MM.1S (cell line): ENCODE data around the gene ACTG1.

Source experiments
- DNase-seq: peaks from one replicate; pipeline ENCODE4 v3.0.0-alpha.2; 2015
- H2AFZ ChIP-seq: fragments of 300-600 bp; sonication (generic); 2 replicates; pipeline ENCODE4 v1.6.0; 2016; ENCODE audit warnings: antibody characterized with exemption, low read length
- H3F3A ChIP-seq: fragments of 300-600 bp; sonication (generic); 2 replicates; pipeline ENCODE4 v1.6.1; 2016; ENCODE audit warnings: mild to moderate bottlenecking, antibody characterized with exemption, low read length, moderate library complexity, mixed read lengths; ENCODE audit not compliant: insufficient read depth
- H3K27ac ChIP-seq: fragments of 300-600 bp; sonication (generic); 2 replicates; pipeline ENCODE4 v1.5.1; 2016; ENCODE audit warnings: mild to moderate bottlenecking, low read length
- H3K27me3 ChIP-seq: fragments of 300-600 bp; sonication (generic); replicated peaks from 2 replicates; pipeline ENCODE4 v1.6.0; 2016; ENCODE audit warnings: low read length; ENCODE audit not compliant: insufficient read depth
- H3K36me3 ChIP-seq: fragments of 300-600 bp; sonication (generic); replicated peaks from 2 replicates; pipeline ENCODE4 v1.6.1; 2016; ENCODE audit warnings: mild to moderate bottlenecking, low read length, mixed read lengths; ENCODE audit not compliant: insufficient read depth
- H3K4me1 ChIP-seq: fragments of 300-600 bp; sonication (generic); 2 replicates; pipeline ENCODE4 v1.6.1; 2016; ENCODE audit warnings: low read length, mixed read lengths
- H3K4me2 ChIP-seq: fragments of 300-600 bp; sonication (generic); 2 replicates; pipeline ENCODE4 v1.6.0; 2016; ENCODE audit warnings: low read depth, low read length
- H3K4me3 ChIP-seq: fragments of 300-600 bp; sonication (generic); 2 replicates; pipeline ENCODE4 v1.5.1; 2016; ENCODE audit warnings: low read length, mixed read lengths
- H3K79me2 ChIP-seq: fragments of 300-600 bp; sonication (generic); 2 replicates; pipeline ENCODE4 v1.6.1; 2016; ENCODE audit warnings: mixed run types, low read length, mixed read lengths
- H3K9ac ChIP-seq: fragments of 300-600 bp; sonication (generic); 2 replicates; pipeline ENCODE4 v1.6.1; 2016; ENCODE audit warnings: low read length, mixed read lengths
- H3K9me2 ChIP-seq: fragments of 300-600 bp; sonication (generic); replicated peaks from 2 replicates; pipeline ENCODE4 v1.6.1; 2016; ENCODE audit warnings: mild to moderate bottlenecking, low read length, mixed read lengths; ENCODE audit not compliant: insufficient read depth
- H3K9me3 ChIP-seq: fragments of 300-600 bp; sonication (generic); replicated peaks from 2 replicates; pipeline ENCODE4 v1.6.1; 2016; ENCODE audit warnings: mild to moderate bottlenecking, low read length, mixed read lengths; ENCODE audit not compliant: insufficient read depth
- H4K20me1 ChIP-seq: fragments of 300-600 bp; sonication (generic); 2 replicates; pipeline ENCODE4 v1.6.1; 2016; ENCODE audit warnings: mild to moderate bottlenecking, low read length, moderate library complexity, mixed read lengths; ENCODE audit not compliant: insufficient read depth
- CTCF ChIP-seq: fragments of 300-600 bp; sonication (generic); IDR thresholded peaks from 2 replicates; pipeline ENCODE4 v1.5.1; 2016; ENCODE audit warnings: antibody characterized with exemption, low read length, mixed read lengths
- EZH2 ChIP-seq: fragments of 300-600 bp; sonication (generic); optimal IDR thresholded peaks from 2 replicates; pipeline ENCODE3; 2017; ENCODE audit warnings: low read depth, mild to moderate bottlenecking, antibody characterized with exemption, low read length, mixed read lengths
- EZH2phosphoT487 ChIP-seq: fragments of 300-600 bp; sonication (generic); IDR thresholded peaks from 2 replicates; pipeline ENCODE4 v1.6.1; 2018; ENCODE audit warnings: antibody characterized with exemption, low read length

ACTG1 gene

DNA sequence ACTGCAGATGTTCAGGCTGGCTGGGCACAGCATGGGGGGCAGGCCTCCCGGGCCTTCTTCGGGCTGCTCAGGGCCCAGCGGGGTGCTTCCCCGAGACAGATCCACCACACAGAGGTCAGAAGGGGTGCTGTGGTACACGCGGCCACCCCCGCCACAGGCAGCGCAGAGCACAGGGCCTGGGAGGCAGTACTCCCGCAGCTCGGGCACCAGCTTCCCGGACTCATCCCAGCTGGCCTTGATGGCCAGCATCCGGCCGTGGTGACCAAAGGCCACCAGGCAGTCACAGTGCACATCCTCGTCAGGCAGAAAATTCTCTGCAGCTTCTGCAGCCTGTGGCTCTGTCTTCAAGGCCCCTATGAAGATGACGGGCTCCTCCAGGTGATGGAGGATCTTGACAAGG, 37.7 kb upstream of the ACTG1 start:
- no peak overlapping the region for H3K9ac ChIP-seq
- no peak overlapping the region for H3K4me3 ChIP-seq
- H4K20me1 ChIP-seq: no peaks in the 10 kb centered on the region
- H3K27ac ChIP-seq: no peak overlapping the region
- H3K9me3 ChIP-seq: no peaks in the 10 kb centered on the region
- DNase-seq: no peak
- no peak overlapping the region for H2AFZ ChIP-seq
- no peaks in the 10 kb centered on the region for H3K9me2 ChIP-seq
- H3K4me2 ChIP-seq: no peak overlapping the region
- H3K4me1 ChIP-seq: peaks cover 16% of the 10 kb centered on the region; the same call in 1 of the 2 replicates
- no peaks in the 10 kb centered on the region for H3K36me3 ChIP-seq
- H3F3A ChIP-seq: peaks cover 22% of the 10 kb centered on the region
- no peaks in the 10 kb centered on the region for H3K27me3 ChIP-seq
- TF ChIP-seq EZH2phosphoT487 (no peak), CTCF (no peak), EZH2 (no peak)
- peaks cover 27% of the 10 kb centered on the region for H3K79me2 ChIP-seq

- H3K27ac ChIP-seq: no peak overlapping the region
- no peak overlapping the region for H3K9ac ChIP-seq
- H3K79me2 ChIP-seq: peaks cover 27% of the 10 kb centered on the region
- no peak overlapping the region for H2AFZ ChIP-seq
- H3K4me2 ChIP-seq: no peak overlapping the region
- DNase-seq: no peak
- no peaks in the 10 kb centered on the region for H3K27me3 ChIP-seq
- no peaks in the 10 kb centered on the region for H4K20me1 ChIP-seq
- H3K9me3 ChIP-seq: no peaks in the 10 kb centered on the region
- no peaks in the 10 kb centered on the region for H3K9me2 ChIP-seq
- TF ChIP-seq EZH2phosphoT487: no peak
- no peak for TF ChIP-seq CTCF
- TF ChIP-seq EZH2: no peak
- peaks cover 22% of the 10 kb centered on the region for H3F3A ChIP-seq
- H3K4me1 ChIP-seq: peaks cover 16% of the 10 kb centered on the region; the same call in 1 of the 2 replicates
- no peak overlapping the region for H3K4me3 ChIP-seq
- H3K36me3 ChIP-seq: no peaks in the 10 kb centered on the region
These were observed 37.2 kb upstream of the ACTG1 start for GRCh38 chr17:81549826-81550225.

- Histone ChIP-seq H3K27me3 (no peaks in the 10 kb centered on the region), H3K79me2 (peaks cover 27% of the 10 kb centered on the region), H3K27ac (no peak overlapping the region), H3K9me2 (no peaks in the 10 kb centered on the region), H4K20me1 (no peaks in the 10 kb centered on the region), H3K9ac (no peak overlapping the region), H3K4me1 (peaks cover 12% of the 10 kb centered on the region; the same call in 1 of the 2 replicates), H2AFZ (no peak overlapping the region), H3K9me3 (no peaks in the 10 kb centered on the region), H3K4me3 (no peak overlapping the region), H3K36me3 (no peaks in the 10 kb centered on the region), H3F3A (peaks cover 18% of the 10 kb centered on the region), H3K4me2 (no peak overlapping the region)
- TF ChIP-seq EZH2 (no peak), CTCF (no peak), EZH2phosphoT487 (no peak)
- no peak for DNase-seq
These were observed 36.5 kb upstream of the ACTG1 start for GRCh38 chr17:81549031-81549557.
